Muscle of leg (tissue), 11 donors: ENCODE results near the gene CIT. TPM values are rescaled to one million over a fixed set of nuclear protein-coding genes. Genes with fewer than 3 reads are reported as not detected.
A peak's percentile ranks its signal among the peaks of the same experiment; 100 is the strongest.

Source experiments
- DNase-seq: peaks from one replicate; pipeline ENCODE4 v3.0.0; 2013
- H3K27ac ChIP-seq: one replicate; pipeline ENCODE4 v1.5.1; 2013; ENCODE audit warnings: mild to moderate bottlenecking, low read length, control low read depth
- H3K27me3 ChIP-seq: one replicate; pipeline ENCODE4 v1.6.1; 2013; ENCODE audit warnings: low read length; ENCODE audit not compliant: control insufficient read depth, insufficient read depth
- H3K36me3 ChIP-seq: one replicate; pipeline ENCODE4 v1.6.1; 2013; ENCODE audit warnings: low read length; ENCODE audit not compliant: control insufficient read depth, insufficient read depth
- H3K4me1 ChIP-seq: one replicate; pipeline ENCODE4 v1.6.1; 2013; ENCODE audit warnings: low read length; ENCODE audit not compliant: control insufficient read depth, insufficient read depth
- H3K4me3 ChIP-seq: one replicate; pipeline ENCODE4 v1.5.1; 2013; ENCODE audit warnings: low read length, control low read depth
- H3K9me3 ChIP-seq: replicated peaks from 2 replicates; pipeline ENCODE4 v1.6.1; 2013; ENCODE audit warnings: low read depth, low read length; ENCODE audit not compliant: control insufficient read depth
- WGBS: methylation state at CpG from one replicate; pipeline ENCODE4 v1.1.5; 2013; ENCODE audit warnings: missing lambda C conversion rate; ENCODE audit not compliant: insufficient coverage; 5-methylcytosine and 5-hydroxymethylcytosine counted together
- polyA plus RNA-seq, 8 donors: library from polyadenylated mRNA; unstranded; fragments of 120-200 nt; gene quantifications; one replicate each; pipeline versions ENCODE4 v1.2.1 to v1.2.3, GENCODE V29; 2013; ENCODE audit warnings: inconsistent platforms in 1 of 8, low replicate concordance in 1 of 8; ENCODE audit not compliant: insufficient read length in 8 of 8, insufficient read depth in 1 of 8
- total RNA-seq: library from RNA; stranded (reverse); fragments of 120-200 nt; gene quantifications from one replicate; pipeline ENCODE4 v1.2.4, GENCODE V29; 2013

Gene CIT
- total and polyA plus RNA-seq, 9 donors = 5.8 to 12.3 (median 9.2) TPM

- H3K9me3 ChIP-seq = no peaks in the 10 kb centered on the region
- no peaks in the 10 kb centered on the region for H3K36me3 ChIP-seq
- no peak overlapping the region for H3K4me3 ChIP-seq
- no peak overlapping the region for H3K27ac ChIP-seq
- no peaks in the 10 kb centered on the region for H3K4me1 ChIP-seq
- no peaks in the 10 kb centered on the region for H3K27me3 ChIP-seq
- no peak for DNase-seq
- WGBS = 100% methylated on average over 1 of the region's 3 CpGs
These were observed 149.3 kb downstream of the CIT start for GRCh38 chr12:119727600-119728443.

- WGBS = 80% methylated on average over 1 of the region's 4 CpGs
- no peaks in the 10 kb centered on the region for H3K27me3 ChIP-seq
- H3K4me3 ChIP-seq = no peak overlapping the region
- no peak for DNase-seq
- H3K27ac ChIP-seq = no peak overlapping the region
- H3K4me1 ChIP-seq = no peaks in the 10 kb centered on the region
- no peaks in the 10 kb centered on the region for H3K36me3 ChIP-seq
- no peaks in the 10 kb centered on the region for H3K9me3 ChIP-seq
These were observed 151.6 kb downstream of the CIT start for GRCh38 chr12:119725523-119725922.

- peak; percentile 81 for DNase-seq
These were observed 155.8 kb downstream of the CIT start for GRCh38 chr12:119721306-119721705.

GRCh38 chr12:119720349-119720748, 156.8 kb downstream of the CIT start:
- Histone ChIP-seq H3K27me3 (no peaks in the 10 kb centered on the region), H3K36me3 (peaks cover 11% of the 10 kb centered on the region), H3K4me3 (no peak overlapping the region), H3K4me1 (no peaks in the 10 kb centered on the region), H3K9me3 (no peaks in the 10 kb centered on the region), H3K27ac (no peak overlapping the region)
- DNase-seq = no peak

More at GRCh38 chr12:119721306-119721705, 155.8 kb downstream of the CIT start:
- no peaks in the 10 kb centered on the region for H3K27me3 ChIP-seq
- no peak overlapping the region for H3K4me3 ChIP-seq
- 59% methylated on average over 2 of the region's 4 CpGs for WGBS
- H3K36me3 ChIP-seq = peaks cover 11% of the 10 kb centered on the region
- no peak overlapping the region for H3K27ac ChIP-seq
- no peaks in the 10 kb centered on the region for H3K9me3 ChIP-seq
- no peaks in the 10 kb centered on the region for H3K4me1 ChIP-seq

- peaks cover 26% of the 10 kb centered on the region for H3K36me3 ChIP-seq
- no peaks in the 10 kb centered on the region for H3K9me3 ChIP-seq
- no peak overlapping the region for H3K4me3 ChIP-seq
- WGBS = 94% methylated on average over 17 of the region's 17 CpGs
- H3K4me1 ChIP-seq = no peaks in the 10 kb centered on the region
- H3K27ac ChIP-seq = no peak overlapping the region
- no peaks in the 10 kb centered on the region for H3K27me3 ChIP-seq
- DNase-seq = no peak
These were observed 159.0 kb downstream of the CIT start for GRCh38 chr12:119718141-119718540.

GRCh38 chr12:119715268-119715620, 161.9 kb downstream of the CIT start:
- no peak overlapping the region for H3K27ac ChIP-seq
- no peaks in the 10 kb centered on the region for H3K27me3 ChIP-seq
- H3K9me3 ChIP-seq = no peaks in the 10 kb centered on the region
- DNase-seq = no peak
- WGBS = 93% methylated on average over 3 of the region's 3 CpGs
- H3K4me3 ChIP-seq = no peak overlapping the region
- H3K36me3 ChIP-seq = peaks cover 49% of the 10 kb centered on the region
- no peaks in the 10 kb centered on the region for H3K4me1 ChIP-seq

GRCh38 chr12:119714614-119715267, 162.4 kb downstream of the CIT start:
- no peak overlapping the region for H3K27ac ChIP-seq

GRCh38 chr12:119713551-119714031, 163.5 kb downstream of the CIT start:
- H3K4me1 ChIP-seq = no peaks in the 10 kb centered on the region
- peaks cover 54% of the 10 kb centered on the region for H3K36me3 ChIP-seq
- no peaks in the 10 kb centered on the region for H3K9me3 ChIP-seq
- no peak for DNase-seq
- no peak overlapping the region for H3K27ac ChIP-seq
- H3K27me3 ChIP-seq = no peaks in the 10 kb centered on the region
- H3K4me3 ChIP-seq = no peak overlapping the region
- 90% methylated on average over 4 of the region's 8 CpGs for WGBS

More at GRCh38 chr12:119714614-119715267, 162.4 kb downstream of the CIT start:
- Histone ChIP-seq H3K36me3 (peaks cover 52% of the 10 kb centered on the region), H3K4me3 (no peak overlapping the region), H3K27me3 (no peaks in the 10 kb centered on the region), H3K4me1 (no peaks in the 10 kb centered on the region), H3K9me3 (no peaks in the 10 kb centered on the region)
- no CpG with 5 or more reads among the region's 4 CpGs for WGBS
- no peak for DNase-seq

GRCh38 chr12:119712721-119713120, 164.4 kb downstream of the CIT start:
- no peak for DNase-seq
- Histone ChIP-seq H3K4me1 (no peaks in the 10 kb centered on the region), H3K27me3 (no peaks in the 10 kb centered on the region), H3K27ac (no peak overlapping the region), H3K4me3 (no peak overlapping the region), H3K36me3 (peaks cover 51% of the 10 kb centered on the region), H3K9me3 (no peaks in the 10 kb centered on the region)
- WGBS = 95% methylated on average over 11 of the region's 11 CpGs

GRCh38 chr12:119711693-119712092, 165.4 kb downstream of the CIT start:
- H3K36me3 ChIP-seq = peaks cover 51% of the 10 kb centered on the region
- H3K4me3 ChIP-seq = no peak overlapping the region
- 100% methylated on average over 1 of the region's 4 CpGs for WGBS
- H3K27ac ChIP-seq = no peak overlapping the region
- DNase-seq = no peak
- no peaks in the 10 kb centered on the region for H3K27me3 ChIP-seq
- no peaks in the 10 kb centered on the region for H3K9me3 ChIP-seq
- no peaks in the 10 kb centered on the region for H3K4me1 ChIP-seq
